ENCODE results near the gene GRIN2B.

DNA sequence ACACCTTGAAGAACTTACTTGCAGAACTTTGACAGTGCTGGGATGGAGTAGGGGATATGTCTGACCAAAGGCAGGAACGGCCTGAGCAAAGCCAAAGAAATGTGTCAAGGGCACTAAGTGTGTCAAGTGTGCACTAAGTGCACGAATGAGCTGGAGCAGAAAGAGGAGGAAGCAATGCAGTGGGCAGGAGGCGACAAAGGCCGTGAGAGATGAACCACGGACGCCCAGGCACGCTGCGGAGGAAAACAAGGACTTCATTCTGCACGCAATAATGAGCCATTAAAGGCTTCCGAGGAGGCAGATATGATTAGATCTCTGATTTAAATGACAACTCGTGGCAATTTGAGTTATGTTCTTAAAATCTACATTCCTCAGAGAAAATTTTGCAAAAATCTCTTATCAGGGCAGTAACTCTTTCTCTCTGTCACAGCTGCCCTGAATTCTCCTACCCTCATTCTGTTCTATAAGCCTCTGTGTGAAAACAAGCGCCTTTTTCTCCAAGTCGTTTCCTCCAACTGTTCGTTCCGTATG is 25.3 kb downstream of the GRIN2B start:
- TF ChIP-seq, protein P1, sequence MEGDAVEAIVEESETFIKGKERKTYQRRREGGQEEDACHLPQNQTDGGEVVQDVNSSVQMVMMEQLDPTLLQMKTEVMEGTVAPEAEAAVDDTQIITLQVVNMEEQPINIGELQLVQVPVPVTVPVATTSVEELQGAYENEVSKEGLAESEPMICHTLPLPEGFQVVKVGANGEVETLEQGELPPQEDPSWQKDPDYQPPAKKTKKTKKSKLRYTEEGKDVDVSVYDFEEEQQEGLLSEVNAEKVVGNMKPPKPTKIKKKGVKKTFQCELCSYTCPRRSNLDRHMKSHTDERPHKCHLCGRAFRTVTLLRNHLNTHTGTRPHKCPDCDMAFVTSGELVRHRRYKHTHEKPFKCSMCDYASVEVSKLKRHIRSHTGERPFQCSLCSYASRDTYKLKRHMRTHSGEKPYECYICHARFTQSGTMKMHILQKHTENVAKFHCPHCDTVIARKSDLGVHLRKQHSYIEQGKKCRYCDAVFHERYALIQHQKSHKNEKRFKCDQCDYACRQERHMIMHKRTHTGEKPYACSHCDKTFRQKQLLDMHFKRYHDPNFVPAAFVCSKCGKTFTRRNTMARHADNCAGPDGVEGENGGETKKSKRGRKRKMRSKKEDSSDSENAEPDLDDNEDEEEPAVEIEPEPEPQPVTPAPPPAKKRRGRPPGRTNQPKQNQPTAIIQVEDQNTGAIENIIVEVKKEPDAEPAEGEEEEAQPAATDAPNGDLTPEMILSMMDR (IDR thresholded peaks at IDR 0.05), result no peak
- no peak for TF ChIP-seq POLR2A (IDR thresholded peaks at IDR 0.05)
- TF ChIP-seq POLR2AphosphoS5 (IDR thresholded peaks at IDR 0.05; ENCODE audit: insufficient read depth in 1 of 2, low read depth in 1 of 2), result no peak
